AG09309 (cell line): ENCODE results near the gene MELTF.

Source experiments
- DNase-seq: peaks from one replicate; pipeline ENCODE4 v3.0.0-alpha.2; 2010; ENCODE audit warnings: low read depth
- H3K4me3 ChIP-seq: 2 replicates; pipeline ENCODE4 v1.5.1; 2011; ENCODE audit warnings: mild to moderate bottlenecking, low read depth, low read length, moderate library complexity; ENCODE audit not compliant: control insufficient read depth
- TF ChIP-seq, protein P1 (sequence below): IDR thresholded peaks from 2 replicates; pipeline ENCODE4 v1.5.1; 2011; ENCODE audit warnings: mild to moderate bottlenecking, low read depth, low read length, inconsistent platforms; ENCODE audit not compliant: insufficient read depth, control insufficient read depth; ENCODE audit errors: missing control alignments

Gene MELTF

GRCh38 chr3:197009532-197010019 is 20.0 kb downstream of the MELTF start:
- no peak for DNase-seq
- TF ChIP-seq, protein P1, sequence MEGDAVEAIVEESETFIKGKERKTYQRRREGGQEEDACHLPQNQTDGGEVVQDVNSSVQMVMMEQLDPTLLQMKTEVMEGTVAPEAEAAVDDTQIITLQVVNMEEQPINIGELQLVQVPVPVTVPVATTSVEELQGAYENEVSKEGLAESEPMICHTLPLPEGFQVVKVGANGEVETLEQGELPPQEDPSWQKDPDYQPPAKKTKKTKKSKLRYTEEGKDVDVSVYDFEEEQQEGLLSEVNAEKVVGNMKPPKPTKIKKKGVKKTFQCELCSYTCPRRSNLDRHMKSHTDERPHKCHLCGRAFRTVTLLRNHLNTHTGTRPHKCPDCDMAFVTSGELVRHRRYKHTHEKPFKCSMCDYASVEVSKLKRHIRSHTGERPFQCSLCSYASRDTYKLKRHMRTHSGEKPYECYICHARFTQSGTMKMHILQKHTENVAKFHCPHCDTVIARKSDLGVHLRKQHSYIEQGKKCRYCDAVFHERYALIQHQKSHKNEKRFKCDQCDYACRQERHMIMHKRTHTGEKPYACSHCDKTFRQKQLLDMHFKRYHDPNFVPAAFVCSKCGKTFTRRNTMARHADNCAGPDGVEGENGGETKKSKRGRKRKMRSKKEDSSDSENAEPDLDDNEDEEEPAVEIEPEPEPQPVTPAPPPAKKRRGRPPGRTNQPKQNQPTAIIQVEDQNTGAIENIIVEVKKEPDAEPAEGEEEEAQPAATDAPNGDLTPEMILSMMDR: no peak

GRCh38 chr3:197008436-197009209 is 21.0 kb downstream of the MELTF start:
- H3K4me3 ChIP-seq: no peak overlapping the region
- TF ChIP-seq, protein P1: no peak
- DNase-seq: no peak

More at GRCh38 chr3:197009532-197010019, 20.0 kb downstream of the MELTF start:
- no peak overlapping the region for H3K4me3 ChIP-seq

- H3K4me3 ChIP-seq: no peak overlapping the region
- no peak for DNase-seq
- TF ChIP-seq, protein P1: no peak
These were observed 21.7 kb downstream of the MELTF start for GRCh38 chr3:197007953-197008352.

DNA sequence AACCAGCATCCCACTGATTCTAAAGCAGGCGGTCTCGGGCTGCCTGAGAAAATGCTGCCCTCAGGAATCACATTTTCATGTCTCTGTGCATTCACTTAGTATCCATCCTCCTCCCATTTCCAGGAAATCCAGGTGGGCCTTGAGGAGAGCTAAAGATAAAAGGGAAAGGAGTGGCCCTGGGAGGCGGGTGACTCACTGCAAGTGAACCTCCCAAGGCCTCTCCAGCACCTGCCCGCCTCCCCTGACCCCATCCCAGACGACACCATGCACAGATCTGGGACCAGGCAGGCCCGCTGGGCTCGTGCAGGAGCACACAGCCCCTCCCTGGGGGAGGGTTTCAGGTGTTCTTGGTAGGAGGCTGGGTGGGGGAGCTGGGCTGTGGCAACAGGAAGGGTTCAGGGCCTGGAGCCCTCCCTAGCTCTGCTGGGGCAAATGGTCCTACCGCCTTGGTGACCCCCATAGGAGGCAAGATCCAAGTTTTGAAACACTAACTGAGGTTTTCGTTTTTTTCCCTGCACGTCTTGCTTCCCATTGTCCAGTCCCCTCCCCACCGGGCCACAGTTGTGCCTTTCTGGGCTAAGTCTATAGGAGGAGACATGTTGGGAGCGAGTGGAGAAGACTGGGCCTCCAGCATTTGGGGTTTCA is 22.2 kb downstream of the MELTF start:
- DNase-seq: no peak
- H3K4me3 ChIP-seq: no peak overlapping the region
- TF ChIP-seq, protein P1: no peak

GRCh38 chr3:197006860-197007259 is 22.8 kb downstream of the MELTF start:
- DNase-seq: no peak
- TF ChIP-seq, protein P1: no peak
- H3K4me3 ChIP-seq: no peak overlapping the region

DNA sequence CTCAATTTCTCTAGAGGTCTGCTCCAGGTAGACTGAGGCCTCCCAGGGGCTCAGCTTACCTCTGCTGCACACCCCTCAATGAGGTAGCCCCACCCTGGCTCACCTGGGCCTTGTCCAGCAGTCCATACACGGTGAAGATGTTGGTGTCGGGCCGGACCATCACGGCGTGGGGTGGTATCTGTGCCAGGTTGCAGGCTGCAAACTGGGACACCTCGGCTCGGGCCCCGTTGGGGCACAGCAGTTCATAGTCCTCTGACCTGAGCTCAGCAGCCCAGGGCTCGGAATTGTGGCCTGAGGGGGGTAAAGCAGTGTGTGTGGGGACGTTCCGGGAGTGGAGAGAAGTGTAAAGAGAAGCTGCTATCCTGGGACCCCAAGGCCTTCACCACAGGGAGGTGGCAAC is 23.2 kb downstream of the MELTF start:
- H3K4me3 ChIP-seq: no peak overlapping the region
- no peak for DNase-seq
- TF ChIP-seq, protein P1: no peak
